K562 (cell line): ENCODE data around the gene TULP4.

Source experiments
- CSDE1 ChIP-seq, 2 experiments: fragments of 450-650 bp; IDR thresholded peaks; 2 replicates each; pipeline ENCODE4 v1.6.1; 2016; ENCODE audit warnings: mild to moderate bottlenecking in 1 of 2
- CTCF ChIP-seq, 3 experiments: IDR thresholded peaks in 2 of 3; conservative IDR thresholded peaks in 1 of 3; 2 replicates each; pipeline ENCODE4 v1.5.1; 2011 to 2012; ENCODE audit warnings: low read length in 3 of 3, mild to moderate bottlenecking in 3 of 3, control low read depth in 2 of 3, improper control_type of control experiment in 1 of 3, inconsistent platforms in 1 of 3, low read depth in 1 of 3, mixed read lengths in 1 of 3, moderate library complexity in 1 of 3; ENCODE audit not compliant: insufficient read depth in 2 of 3
- RREB1 ChIP-seq: fragments of 250-450 bp; sonication (Bioruptor Pico); IDR thresholded peaks from 2 replicates; pipeline ENCODE4 v1.4.0; 2020
- SMAD1 ChIP-seq: fragments of 150-350 bp; IDR thresholded peaks from 2 replicates; pipeline ENCODE4 v1.6.1; 2014; ENCODE audit warnings: low read length, low read depth; ENCODE audit not compliant: partially characterized antibody
- SREBF2 ChIP-seq: sonication (generic); formaldehyde crosslinking; IDR thresholded peaks from 2 replicates; pipeline ENCODE4 v1.4.0; 2020; ENCODE audit warnings: mild to moderate bottlenecking, missing genetic modification reagents
- ZNF324 ChIP-seq: fragments of 250-450 bp; sonication (Bioruptor Pico); IDR thresholded peaks from 2 replicates; pipeline ENCODE4 v1.4.0; 2020; ENCODE audit warnings: mild to moderate bottlenecking

- TF ChIP-seq SREBF2: no peak
- TF ChIP-seq CTCF (IDR thresholded peaks at IDR 0.05 in 2 of 3, conservative IDR thresholded peaks at IDR 0.05 in 1 of 3; ENCODE audit: insufficient read depth in 2 of 3, low read depth in 1 of 3, low read length in 3 of 3): no peak
- TF ChIP-seq ZNF324: no peak
- TF ChIP-seq RREB1: no peak
- TF ChIP-seq CSDE1 (IDR thresholded peaks at IDR 0.05): no peak
- TF ChIP-seq SMAD1: no peak
These were observed 46.3 kb downstream of the TULP4 start for GRCh38 chr6:158358450-158359077.
